Adipocyte (in vitro differentiated cells): ENCODE measurements around the gene COL1A2.

Source experiments
- DNase-seq: peaks from one replicate; pipeline ENCODE4 v3.0.0-alpha.2; 2015; ENCODE audit warnings: low read depth
- H3K27me3 ChIP-seq: replicated peaks from 2 replicates; pipeline ENCODE4 v1.7.0; 2013; ENCODE audit warnings: mild to moderate bottlenecking, low read length, moderate library complexity; ENCODE audit not compliant: control insufficient read depth, insufficient read depth
- H3K36me3 ChIP-seq: 2 replicates; pipeline ENCODE4 v1.7.0; 2013; ENCODE audit warnings: low read length, mild to moderate bottlenecking, moderate library complexity; ENCODE audit not compliant: control insufficient read depth, insufficient read depth, severe bottlenecking
- H3K4me1 ChIP-seq: 2 replicates; pipeline ENCODE4 v1.7.0; 2013; ENCODE audit warnings: mild to moderate bottlenecking, low read length, moderate library complexity; ENCODE audit not compliant: control insufficient read depth, insufficient read depth
- H3K4me3 ChIP-seq: 2 replicates; pipeline ENCODE4 v1.7.0; 2013; ENCODE audit warnings: mild to moderate bottlenecking, low read length, moderate library complexity
- H3K9ac ChIP-seq: 2 replicates; pipeline ENCODE4 v1.7.0; 2013; ENCODE audit warnings: mild to moderate bottlenecking, low read length, moderate library complexity
- H3K9me3 ChIP-seq: 2 replicates; pipeline ENCODE4 v1.7.0; 2013; ENCODE audit warnings: mild to moderate bottlenecking, low read length, moderate library complexity; ENCODE audit not compliant: control insufficient read depth

COL1A2 gene

DNA sequence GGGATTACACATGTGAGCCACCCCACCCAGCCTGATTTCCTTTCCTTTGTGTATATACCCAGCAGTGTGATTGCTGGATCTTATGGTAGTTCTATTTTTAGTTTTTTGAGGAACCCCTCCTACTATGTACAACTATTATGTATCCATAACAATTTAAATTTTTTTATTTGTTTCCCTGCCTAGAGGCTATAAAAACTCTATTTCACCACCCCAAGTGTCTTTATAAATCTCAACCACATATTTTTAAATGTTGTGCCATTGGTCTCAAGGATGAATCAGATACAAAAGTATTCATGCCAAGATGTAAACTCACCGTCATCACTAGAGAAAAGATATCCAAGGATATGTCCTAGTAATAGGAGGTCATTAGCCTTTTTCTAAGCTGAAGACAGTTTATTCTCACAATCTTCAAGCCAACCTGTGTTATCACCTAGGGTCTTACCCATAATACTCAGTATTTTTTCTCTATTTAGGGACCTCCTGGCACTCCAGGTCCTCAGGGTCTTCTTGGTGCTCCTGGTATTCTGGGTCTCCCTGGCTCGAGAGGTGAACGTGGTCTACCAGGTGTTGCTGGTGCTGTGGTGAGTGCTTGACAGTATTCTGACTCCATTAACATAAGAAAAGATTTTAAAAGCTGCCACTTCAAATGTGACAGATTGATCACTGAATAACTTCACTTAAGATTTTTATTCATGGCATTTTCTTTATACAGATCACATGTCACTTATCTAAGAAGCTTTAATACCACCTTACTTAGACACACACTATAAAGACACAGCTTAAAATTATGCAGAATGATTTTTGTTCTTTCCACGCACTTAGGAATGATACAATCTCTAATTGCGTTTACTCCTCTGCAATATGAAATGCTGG lies 29.4 kb downstream of the COL1A2 start:
- H3K27me3 ChIP-seq: no peaks in the 10 kb centered on the region
- peaks cover 60% of the 10 kb centered on the region for H3K4me1 ChIP-seq
- H3K4me3 ChIP-seq: no peak overlapping the region
- DNase-seq: peak; percentile 70
- peak overlapping the region; percentile 97 for H3K9ac ChIP-seq
- peaks cover 100% of the 10 kb centered on the region for H3K36me3 ChIP-seq
- no peaks in the 10 kb centered on the region for H3K9me3 ChIP-seq

GRCh38 chr7:94425546-94425945 lies 30.9 kb downstream of the COL1A2 start:
- no peaks in the 10 kb centered on the region for H3K27me3 ChIP-seq
- no peak overlapping the region for H3K4me3 ChIP-seq
- H3K9ac ChIP-seq: peak overlapping the region; percentile 97
- H3K36me3 ChIP-seq: peaks cover 100% of the 10 kb centered on the region
- peak; percentile 4 for DNase-seq
- H3K4me1 ChIP-seq: peaks cover 47% of the 10 kb centered on the region
- no peaks in the 10 kb centered on the region for H3K9me3 ChIP-seq

- Histone ChIP-seq H3K27me3 (no peaks in the 10 kb centered on the region), H3K4me1 (peaks cover 36% of the 10 kb centered on the region), H3K9me3 (no peaks in the 10 kb centered on the region), H3K9ac (peak overlapping the region; percentile 97), H3K36me3 (peaks cover 89% of the 10 kb centered on the region), H3K4me3 (no peak overlapping the region)
- peak; percentile 32 for DNase-seq
Observed at GRCh38 chr7:94426980-94427875, 32.5 kb downstream of the COL1A2 start.

- Histone ChIP-seq H3K36me3 (peaks cover 70% of the 10 kb centered on the region), H3K9ac (peak overlapping the region; percentile 97), H3K9me3 (no peaks in the 10 kb centered on the region)
Observed at GRCh38 chr7:94429153-94429552, 34.5 kb downstream of the COL1A2 start.

GRCh38 chr7:94431176-94431575 lies 36.5 kb downstream of the COL1A2 start:
- Histone ChIP-seq H3K36me3 (peaks cover 50% of the 10 kb centered on the region), H3K4me3 (no peak overlapping the region), H3K4me1 (peaks cover 20% of the 10 kb centered on the region), H3K9ac (peak overlapping the region; percentile 59), H3K27me3 (no peaks in the 10 kb centered on the region), H3K9me3 (no peaks in the 10 kb centered on the region)
- peak; percentile 65 for DNase-seq

More at GRCh38 chr7:94429153-94429552, 34.5 kb downstream of the COL1A2 start:
- H3K4me1 ChIP-seq: peaks cover 32% of the 10 kb centered on the region
- no peak overlapping the region for H3K4me3 ChIP-seq
- DNase-seq: peak; percentile 4
- H3K27me3 ChIP-seq: no peaks in the 10 kb centered on the region

DNA sequence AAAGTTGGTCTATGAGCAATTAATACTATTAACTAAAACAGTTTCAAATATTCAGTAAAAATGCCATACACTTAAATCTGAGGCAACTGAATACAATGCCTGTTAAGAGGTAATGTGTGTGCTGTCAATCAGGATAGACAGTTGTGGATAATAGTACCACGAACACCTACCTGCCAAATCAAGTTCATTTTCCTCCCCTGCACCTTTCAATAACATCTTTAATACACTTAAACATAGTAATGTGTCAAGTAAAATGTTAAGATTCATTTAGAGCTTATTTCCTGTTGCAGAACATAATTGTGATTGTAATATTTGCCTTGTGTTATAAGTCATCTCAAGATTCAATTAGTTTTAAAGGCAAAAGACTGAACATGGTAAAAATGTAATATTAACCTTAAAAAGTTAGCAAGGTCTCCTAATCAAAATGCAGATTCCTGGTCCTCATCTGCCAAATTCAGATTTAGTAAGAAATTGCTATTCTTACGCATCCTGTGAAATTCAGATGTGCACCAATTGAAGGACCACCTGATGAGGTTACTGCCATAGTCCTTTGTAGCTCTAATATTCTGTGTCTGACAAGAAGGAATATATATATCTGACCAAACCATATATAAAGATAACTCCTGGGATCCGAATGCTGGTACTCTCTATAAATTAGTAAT lies 37.1 kb downstream of the COL1A2 start:
- Histone ChIP-seq H3K4me3 (no peak overlapping the region), H3K4me1 (peaks cover 23% of the 10 kb centered on the region), H3K27me3 (no peaks in the 10 kb centered on the region), H3K36me3 (peaks cover 44% of the 10 kb centered on the region), H3K9ac (no peak overlapping the region), H3K9me3 (no peaks in the 10 kb centered on the region)
- peak; percentile 61 for DNase-seq

DNA sequence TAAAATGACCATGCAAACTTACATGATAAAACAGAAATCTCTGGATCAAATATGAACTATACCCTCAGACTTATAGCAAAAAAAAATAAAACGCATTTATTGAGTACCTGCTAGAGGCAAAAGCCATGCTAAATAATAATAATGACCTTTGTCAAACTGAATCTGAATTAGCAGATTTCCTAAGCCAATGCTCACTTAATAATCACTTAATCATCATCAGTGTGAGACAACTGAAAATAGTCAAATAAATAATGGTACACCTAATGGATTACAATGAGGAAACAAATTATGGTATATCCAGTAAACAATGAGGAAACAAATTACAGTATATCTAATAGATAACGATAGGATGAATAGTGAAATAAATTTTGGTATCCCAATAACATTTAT lies 37.6 kb downstream of the COL1A2 start:
- no peaks in the 10 kb centered on the region for H3K9me3 ChIP-seq
- H3K4me1 ChIP-seq: peaks cover 23% of the 10 kb centered on the region
- DNase-seq: no peak
- no peak overlapping the region for H3K4me3 ChIP-seq
- no peaks in the 10 kb centered on the region for H3K27me3 ChIP-seq
- H3K36me3 ChIP-seq: peaks cover 39% of the 10 kb centered on the region
- H3K9ac ChIP-seq: no peak overlapping the region

GRCh38 chr7:94432817-94433216 lies 38.1 kb downstream of the COL1A2 start:
- H3K9me3 ChIP-seq: no peaks in the 10 kb centered on the region
- no peak overlapping the region for H3K4me3 ChIP-seq
- DNase-seq: peak; percentile 42
- H3K27me3 ChIP-seq: no peaks in the 10 kb centered on the region
- peaks cover 33% of the 10 kb centered on the region for H3K36me3 ChIP-seq
- H3K9ac ChIP-seq: no peak overlapping the region
- H3K4me1 ChIP-seq: peaks cover 23% of the 10 kb centered on the region

DNA sequence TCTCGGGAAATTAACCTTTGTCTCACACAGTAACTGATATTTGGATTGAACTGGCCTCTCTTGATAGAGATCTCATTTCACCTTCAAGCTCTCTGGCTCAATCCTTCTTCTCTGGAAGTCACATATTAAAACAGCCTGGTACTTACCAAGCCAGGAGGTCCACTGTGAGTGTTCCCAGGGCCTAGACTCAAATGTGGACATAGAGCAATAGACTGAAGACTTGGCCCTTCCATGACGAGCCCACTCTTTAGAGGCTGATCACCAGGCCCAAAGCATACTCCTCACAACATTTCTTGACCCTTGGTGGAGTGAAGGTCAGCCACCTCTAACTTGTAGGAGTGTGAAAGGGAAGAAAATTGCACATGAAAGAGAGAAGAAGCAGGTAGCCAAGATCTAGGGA lies 38.5 kb downstream of the COL1A2 start:
- H3K4me3 ChIP-seq: no peak overlapping the region
- peak; percentile 23 for DNase-seq
- H3K9me3 ChIP-seq: no peaks in the 10 kb centered on the region
- H3K27me3 ChIP-seq: no peaks in the 10 kb centered on the region
- H3K36me3 ChIP-seq: peaks cover 29% of the 10 kb centered on the region
- H3K4me1 ChIP-seq: peaks cover 23% of the 10 kb centered on the region
- no peak overlapping the region for H3K9ac ChIP-seq

DNA sequence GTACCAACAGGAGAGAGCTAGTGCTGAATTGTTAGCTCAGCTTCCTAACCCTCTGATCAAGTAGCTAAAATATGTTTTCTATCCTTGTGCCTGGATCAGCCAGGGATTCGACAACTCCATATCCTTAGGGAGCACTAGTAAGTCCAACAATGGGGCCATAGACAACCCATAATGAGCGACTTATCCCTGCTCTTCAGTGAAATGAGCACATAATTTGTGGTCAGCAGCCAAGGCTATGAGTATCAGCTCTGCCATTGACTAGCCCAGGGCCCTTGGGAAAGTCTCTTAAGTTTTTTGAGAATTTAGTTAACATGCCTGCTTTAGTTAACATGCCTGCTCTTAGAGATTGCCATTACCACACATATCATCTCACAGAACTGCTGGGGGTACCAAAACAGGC lies 39.3 kb downstream of the COL1A2 start:
- no peak overlapping the region for H3K4me3 ChIP-seq
- peaks cover 23% of the 10 kb centered on the region for H3K4me1 ChIP-seq
- H3K9me3 ChIP-seq: no peaks in the 10 kb centered on the region
- peaks cover 21% of the 10 kb centered on the region for H3K36me3 ChIP-seq
- H3K9ac ChIP-seq: no peak overlapping the region
- no peaks in the 10 kb centered on the region for H3K27me3 ChIP-seq
- peak; percentile 31 for DNase-seq
